ENCODE data around the gene TAS2R13. TPM values are rescaled to one million over a fixed set of nuclear protein-coding genes. Genes with fewer than 3 reads are reported as not detected.

The TAS2R13 gene
- total and polyA plus RNA-seq, 2 of the 4 experiments (the other 2 are of a cell fraction): 0.03 to 0.90 TPM

DNA sequence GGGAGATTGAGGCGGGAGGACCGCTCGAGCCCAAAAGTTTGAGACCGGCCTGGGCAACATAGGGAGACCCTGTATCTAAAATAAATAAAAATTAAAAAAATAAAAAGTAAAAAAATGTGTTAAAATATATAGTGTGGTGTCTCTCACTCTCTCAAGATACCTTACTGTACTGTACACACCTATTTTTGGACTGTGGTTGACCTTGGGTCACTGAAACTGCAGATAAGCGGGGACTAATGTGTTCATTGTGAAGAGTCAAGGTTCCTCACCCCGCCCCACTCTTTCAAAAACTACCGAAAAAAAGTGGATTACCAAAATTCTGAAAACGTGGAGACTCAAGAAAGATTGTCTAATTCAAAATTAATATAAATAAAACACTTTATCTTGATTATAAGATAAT lies 1.0 kb upstream of the TAS2R13 start:
- no peak overlapping the region for H3K18ac ChIP-seq (ENCODE audit: low read depth, low read length)
- no peak overlapping the region for H2BK15ac ChIP-seq (ENCODE audit: low read depth, low read length)
- no peaks in the 10 kb centered on the region for H3K4me1 ChIP-seq (ENCODE audit: control insufficient read depth, insufficient read depth, low read length)
- H2BK5ac ChIP-seq (ENCODE audit: low read depth, low read length, poor library complexity, severe bottlenecking): no peak overlapping the region
- H3K4me2 ChIP-seq (ENCODE audit: low read depth, low read length): no peak overlapping the region
- H3K56ac ChIP-seq (ENCODE audit: extremely low read depth, insufficient read depth, low read length): no peak overlapping the region
- H2BK20ac ChIP-seq (ENCODE audit: low read depth, low read length): no peak overlapping the region
- H3K79me1 ChIP-seq (ENCODE audit: low read depth in 1 of 2, low read length in 2 of 2): no peaks in the 10 kb centered on the region; a peak in 1 of 4 replicates
- H2AFZ ChIP-seq (replicated peaks; ENCODE audit: low read length, poor library complexity): no peak overlapping the region
- ATAC-seq (ENCODE audit: low read depth) (no peak), DNase-seq (no peak)
- no peaks in the 10 kb centered on the region for H3K9me1 ChIP-seq (ENCODE audit: insufficient read depth, low read length)
- no peaks in the 10 kb centered on the region for H4K20me1 ChIP-seq (ENCODE audit: insufficient read depth, low read length)
- no peak overlapping the region for H3K4me3 ChIP-seq (ENCODE audit: insufficient read depth, low read depth, low read length)
- in situ Hi-C loops (cut with MboI; ENCODE audit: low sequenced_read_pairs): no loop called here
- H4K8ac ChIP-seq (ENCODE audit: low read depth in 2 of 2, low read length in 2 of 2): no peak overlapping the region
- H3K9ac ChIP-seq (ENCODE audit: low read depth, low read length): no peak overlapping the region
- ChIA-PET POLR2A (ENCODE audit: unreplicated experiment) (no interaction called here), CTCF (no interaction called here)
- H2AK5ac ChIP-seq (ENCODE audit: low read depth, low read length): no peak overlapping the region
- no TSS peak for BruUV-seq (replicated peaks)
- H3K9me3 ChIP-seq (ENCODE audit: control insufficient read depth, insufficient read depth, low read length): no peaks in the 10 kb centered on the region
- H3K36me3 ChIP-seq (ENCODE audit: control insufficient read depth, insufficient read depth, low read length): no peaks in the 10 kb centered on the region
- H3K23ac ChIP-seq (ENCODE audit: low read depth, low read length): no peak overlapping the region
- no CpG with 5 or more reads among the region's 8 CpGs for WGBS, 2 experiments (ENCODE audit: extremely low coverage in 2 of 2, insufficient read length in 1 of 2)
- H4K91ac ChIP-seq (ENCODE audit: insufficient read depth, low read depth, low read length): no peak overlapping the region
- no peaks in the 10 kb centered on the region for H3K27me3 ChIP-seq (ENCODE audit: control insufficient read depth, insufficient read depth, low read length)
- dilution Hi-C loops (cut with HindIII; ENCODE audit: low sequenced_read_pairs, unreplicated experiment): no loop called here
- H2AK9ac ChIP-seq (replicated peaks; ENCODE audit: low read depth, low read length, poor library complexity): no peak overlapping the region
- TF ChIP-seq MAZ (IDR thresholded peaks at IDR 0.05; ENCODE audit: borderline replicate concordance, low read depth, low read length): no peak
- TF ChIP-seq CEBPB (IDR thresholded peaks at IDR 0.05; ENCODE audit: low read depth, low read length): no peak
- TF ChIP-seq MAFK (IDR thresholded peaks at IDR 0.05; ENCODE audit: low read depth, low read length): no peak
- no peak for TF ChIP-seq RCOR1 (IDR thresholded peaks at IDR 0.05; ENCODE audit: insufficient replicate concordance, low read length)
- no peak for TF ChIP-seq NFE2L2 (IDR thresholded peaks at IDR 0.05; ENCODE audit: low read depth, low read length)
- H3K27ac ChIP-seq (ENCODE audit: insufficient read depth, low read length): no peak overlapping the region
- H3K14ac ChIP-seq (replicated peaks; ENCODE audit: low read depth, low read length): no peak overlapping the region
- H4K5ac ChIP-seq (ENCODE audit: low read depth, low read length): no peak overlapping the region
- intact Hi-C loops (cut with micrococcal nuclease): no loop called here
- no peak overlapping the region for H2BK120ac ChIP-seq (ENCODE audit: low read depth, low read length)
- no peak overlapping the region for H3K4ac ChIP-seq (ENCODE audit: low read depth, low read length)

Data from IMR-90 (cell line).